Activated CD4-positive, alpha-beta T cell treated with anti-CD3 and anti-CD28 coated beads, Interleukin-2, amount 50 U/mL, for 1 hour (primary cell): ENCODE data around the gene VIL1.

ENCODE experiments used
- DNase-seq: peaks from one replicate; pipeline ENCODE4 v3.0.0-alpha.2; 2020

The VIL1 gene

GRCh38 chr2:218446547-218446946, 27.6 kb downstream of the VIL1 start:
- no peak for DNase-seq

GRCh38 chr2:218447072-218447471, 28.1 kb downstream of the VIL1 start:
- DNase-seq = no peak

GRCh38 chr2:218448934-218449333, 30.0 kb downstream of the VIL1 start:
- no peak for DNase-seq

- no peak for DNase-seq
Observed at GRCh38 chr2:218452079-218452478, 33.2 kb downstream of the VIL1 start.

GRCh38 chr2:218456849-218457248, 37.9 kb downstream of the VIL1 start:
- no peak for DNase-seq

GRCh38 chr2:218458598-218458997, 39.7 kb downstream of the VIL1 start:
- no peak for DNase-seq

- DNase-seq = no peak
Observed at GRCh38 chr2:218465987-218466633, 47.2 kb downstream of the VIL1 start.

- no peak for DNase-seq
Observed at GRCh38 chr2:218470448-218470847, 51.5 kb downstream of the VIL1 start.

GRCh38 chr2:218471036-218471435, 52.1 kb downstream of the VIL1 start:
- no peak for DNase-seq

- DNase-seq = no peak
Observed at GRCh38 chr2:218471982-218472381, 53.1 kb downstream of the VIL1 start.

GRCh38 chr2:218472988-218473387, 54.1 kb downstream of the VIL1 start:
- no peak for DNase-seq

GRCh38 chr2:218474527-218474926, 55.6 kb downstream of the VIL1 start:
- no peak for DNase-seq

- no peak for DNase-seq
Observed at GRCh38 chr2:218476676-218477075, 57.8 kb downstream of the VIL1 start.

- no peak for DNase-seq
Observed at GRCh38 chr2:218477247-218477646, 58.3 kb downstream of the VIL1 start.

GRCh38 chr2:218478544-218478943, 59.6 kb downstream of the VIL1 start:
- no peak for DNase-seq

- DNase-seq = no peak
Observed at GRCh38 chr2:218479595-218479994, 60.7 kb downstream of the VIL1 start.

- no peak for DNase-seq
Observed at GRCh38 chr2:218482651-218483050, 63.7 kb downstream of the VIL1 start.

- DNase-seq = no peak
Observed at GRCh38 chr2:218485986-218486667, 67.2 kb downstream of the VIL1 start.

- DNase-seq = no peak
Observed at GRCh38 chr2:218500501-218501060, 81.7 kb downstream of the VIL1 start.

GRCh38 chr2:218501665-218502064, 82.7 kb downstream of the VIL1 start:
- DNase-seq = no peak
